Gastrocnemius medialis (tissue), 4 donors: ENCODE results near the gene SOSTDC1. TPM values are rescaled to one million over a fixed set of nuclear protein-coding genes. Genes with fewer than 3 reads are reported as not detected.
"Not testable (repeated sequence)": the region's sequence is repeated elsewhere in the genome, so short reads cannot be mapped to it uniquely, and the experiment has no call there.

Experiments used
- ATAC-seq, 2 donors: fragments of 150-250 bp; one replicate each; pipeline ENCODE4 v1.9.1; 2016
- DNase-seq, 2 donors: peaks; one replicate each; pipeline ENCODE4 v3.0.0-alpha.2; 2019
- H3K27ac ChIP-seq, 4 donors: fragments of 200-600 bp; sonication (generic); 1 replicate in 1 of 4; 2 replicates in 3 of 4; pipeline ENCODE4 v1.5.1; 2016 to 2018; ENCODE audit warnings: mild to moderate bottlenecking in 2 of 4, moderate library complexity in 1 of 4
- H3K27me3 ChIP-seq, 3 donors: fragments of 200-600 bp; sonication (generic) in 2 of 3; 1 replicate in 1 of 3; 2 replicates in 2 of 3; pipeline versions ENCODE4 v1.5.1 to v1.6.0; 2016 to 2019; ENCODE audit warnings: mild to moderate bottlenecking in 1 of 3, moderate library complexity in 1 of 3
- H3K36me3 ChIP-seq, 2 donors: fragments of 200-600 bp; sonication (generic) in 1 of 2; one replicate each; pipeline ENCODE4 v1.5.1; 2017 to 2018
- H3K4me1 ChIP-seq, 2 donors: fragments of 200-600 bp; sonication (generic) in 1 of 2; one replicate each; pipeline ENCODE4 v1.5.1; 2016 to 2017; ENCODE audit warnings: mild to moderate bottlenecking in 2 of 2
- H3K4me3 ChIP-seq, 4 donors: fragments of 200-600 bp; sonication (generic) in 3 of 4; 1 replicate in 1 of 4; 2 replicates in 3 of 4; pipeline ENCODE4 v1.5.1; 2016 to 2019; ENCODE audit warnings: mild to moderate bottlenecking in 2 of 4
- H3K9me3 ChIP-seq, 3 donors: fragments of 200-600 bp; sonication (generic) in 2 of 3; 1 replicate in 1 of 3; 2 replicates in 2 of 3; pipeline ENCODE4 v1.5.1; 2016 to 2019
- CTCF ChIP-seq, 5 experiments: fragments of 450-650 bp in 3 of 5; fragments of 200-600 bp in 2 of 5; sonication (generic) in 2 of 5; IDR thresholded peaks in 4 of 5; conservative IDR thresholded peaks in 1 of 5; 1 replicate in 4 of 5; 2 replicates in 1 of 5; pipeline ENCODE4 v1.5.1; 2016 to 2019; ENCODE audit warnings: antibody characterized with exemption in 5 of 5, mild to moderate bottlenecking in 3 of 5, moderate library complexity in 3 of 5
- POLR2A ChIP-seq, 2 donors: fragments of 450-650 bp; IDR thresholded peaks; one replicate each; pipeline ENCODE4 v1.6.1; 2017; ENCODE audit warnings: antibody characterized with exemption in 2 of 2, mild to moderate bottlenecking in 2 of 2, moderate library complexity in 2 of 2
- in situ Hi-C, 4 donors: fragments of 200-750 bp; cut with MboI; loops; one replicate each; pipeline versions ENCODE4 v1.15.0 to v1.8.0; 2017; ENCODE audit warnings: low sequenced_read_pairs in 4 of 4
- intact Hi-C: fragments of 100-400 bp; cut with DNase I; formaldehyde crosslinking; loops from one replicate; pipeline ENCODE4 v1.15.1; 2023; ENCODE audit warnings: low total_unique reads
- total RNA-seq, 4 donors: library from RNA; depleted of rRNA; stranded (reverse); fragments of >200 nt; gene quantifications; one replicate each; pipeline versions ENCODE4 v1.1.0 to v1.2.3, GENCODE V29; 2016

The SOSTDC1 gene
- total RNA-seq, 4 donors from 2014 or later, result not detected

- H3K27me3 ChIP-seq, result no peaks in the 10 kb centered on the region
- no peak for ATAC-seq
- H3K4me1 ChIP-seq, result no peaks in the 10 kb centered on the region
- no peak for DNase-seq
- TF ChIP-seq CTCF (IDR thresholded peaks at IDR 0.05 in 4 of 5, conservative IDR thresholded peaks at IDR 0.05 in 1 of 5) (no peak), POLR2A (IDR thresholded peaks at IDR 0.05) (no peak)
- H3K36me3 ChIP-seq, result no peaks in the 10 kb centered on the region
- no peaks in the 10 kb centered on the region for H3K9me3 ChIP-seq
- intact Hi-C loops, result no loop called here
- no peak overlapping the region for H3K4me3 ChIP-seq
- in situ Hi-C loops, result no loop called here
- no peak overlapping the region for H3K27ac ChIP-seq
These were observed 45.8 kb upstream of the SOSTDC1 start for GRCh38 chr7:16511314-16511713.

- intact Hi-C loops, result no loop called here
- Histone ChIP-seq H3K27ac (no peak overlapping the region), H3K27me3 (no peaks in the 10 kb centered on the region), H3K9me3 (no peaks in the 10 kb centered on the region), H3K4me1 (no peaks in the 10 kb centered on the region), H3K4me3 (no peak overlapping the region), H3K36me3 (no peaks in the 10 kb centered on the region)
- TF ChIP-seq CTCF (IDR thresholded peaks at IDR 0.05 in 4 of 5, conservative IDR thresholded peaks at IDR 0.05 in 1 of 5) (no peak), POLR2A (IDR thresholded peaks at IDR 0.05) (no peak)
- DNase-seq (no peak), ATAC-seq (no peak)
- in situ Hi-C loops, result no loop called here
These were observed 44.3 kb upstream of the SOSTDC1 start for GRCh38 chr7:16509829-16510228.

- H3K9me3 ChIP-seq, H3K27ac ChIP-seq, H3K27me3 ChIP-seq, H3K4me3 ChIP-seq, intact Hi-C loops, in situ Hi-C loops, ATAC-seq, H3K4me1 ChIP-seq, H3K36me3 ChIP-seq, DNase-seq: not testable (repeated sequence)
These were observed 40.9 kb upstream of the SOSTDC1 start for GRCh38 chr7:16506422-16506821.

- Histone ChIP-seq H3K4me3 (no peak overlapping the region), H3K27ac (no peak overlapping the region), H3K4me1 (no peaks in the 10 kb centered on the region), H3K27me3 (no peaks in the 10 kb centered on the region), H3K36me3 (no peaks in the 10 kb centered on the region), H3K9me3 (no peaks in the 10 kb centered on the region)
- TF ChIP-seq POLR2A (IDR thresholded peaks at IDR 0.05), result no peak
- no peak for TF ChIP-seq CTCF (IDR thresholded peaks at IDR 0.05 in 4 of 5, conservative IDR thresholded peaks at IDR 0.05 in 1 of 5)
- no peak for ATAC-seq
- in situ Hi-C loops (no loop called here), intact Hi-C loops (no loop called here)
- no peak for DNase-seq
These were observed 38.5 kb upstream of the SOSTDC1 start for GRCh38 chr7:16504019-16504418.

- Histone ChIP-seq H3K9me3 (no peaks in the 10 kb centered on the region), H3K27me3 (no peaks in the 10 kb centered on the region), H3K27ac (no peak overlapping the region), H3K4me1 (no peaks in the 10 kb centered on the region), H3K36me3 (no peaks in the 10 kb centered on the region), H3K4me3 (no peak overlapping the region)
- ATAC-seq, result no peak
- intact Hi-C loops (no loop called here), in situ Hi-C loops (no loop called here)
- TF ChIP-seq CTCF (IDR thresholded peaks at IDR 0.05 in 4 of 5, conservative IDR thresholded peaks at IDR 0.05 in 1 of 5) (no peak), POLR2A (IDR thresholded peaks at IDR 0.05) (no peak)
- no peak for DNase-seq
These were observed 36.8 kb upstream of the SOSTDC1 start for GRCh38 chr7:16502303-16502702.
